Vagina (tissue), 2 donors: ENCODE measurements around the gene ZNF776. TPM values are rescaled to one million over a fixed set of nuclear protein-coding genes. Genes with fewer than 3 reads are reported as not detected.

Experiments used
- DNase-seq, 2 donors: peaks; one replicate each; pipeline ENCODE4 v3.0.0-alpha.2; 2017; ENCODE audit errors: extremely low spot score in 2 of 2
- H3K27ac ChIP-seq: fragments of 200-600 bp; sonication (generic); one replicate; pipeline ENCODE4 v1.5.1; 2019
- H3K27me3 ChIP-seq: fragments of 200-600 bp; sonication (generic); one replicate; pipeline ENCODE4 v1.5.1; 2019
- H3K36me3 ChIP-seq, 2 donors: fragments of 200-600 bp; sonication (generic); one replicate each; pipeline ENCODE4 v1.5.1; 2017 to 2019
- H3K4me1 ChIP-seq: fragments of 200-600 bp; sonication (generic); one replicate; pipeline ENCODE4 v1.5.1; 2019
- H3K4me3 ChIP-seq, 2 donors: fragments of 200-600 bp; sonication (generic); 1 replicate in 1 of 2; 2 replicates in 1 of 2; pipeline ENCODE4 v1.5.1; 2016 to 2019
- H3K9me3 ChIP-seq: fragments of 200-600 bp; sonication (generic); one replicate; pipeline ENCODE4 v1.5.1; 2019
- CTCF ChIP-seq, 3 experiments: fragments of 450-650 bp in 2 of 3; fragments of 200-600 bp in 1 of 3; sonication (generic) in 1 of 3; IDR thresholded peaks; one replicate each; pipeline ENCODE4 v1.5.1; 2017 to 2019; ENCODE audit warnings: antibody characterized with exemption in 3 of 3, mild to moderate bottlenecking in 2 of 3, moderate library complexity in 2 of 3
- POLR2A ChIP-seq, 2 donors: fragments of 450-650 bp; IDR thresholded peaks; one replicate each; pipeline ENCODE4 v1.6.1; 2017; ENCODE audit warnings: antibody characterized with exemption in 2 of 2, mild to moderate bottlenecking in 2 of 2, moderate library complexity in 2 of 2
- POLR2AphosphoS5 ChIP-seq, 2 donors: sonication (generic); formaldehyde crosslinking; IDR thresholded peaks; one replicate each; pipeline ENCODE4 v1.9.0; 2017; ENCODE audit warnings: antibody characterized with exemption in 2 of 2, mild to moderate bottlenecking in 2 of 2, low read depth in 1 of 2; ENCODE audit not compliant: insufficient read depth in 1 of 2
- intact Hi-C: fragments of 100-400 bp; cut with DNase I; formaldehyde crosslinking; loops from one replicate; pipeline ENCODE4 v1.15.1; 2023
- total RNA-seq: library from RNA; depleted of rRNA; stranded (reverse); fragments of >200 nt; gene quantifications from one replicate; pipeline ENCODE4 v1.2.3, GENCODE V29; 2016

ZNF776 gene
- total RNA-seq, 1 donor from 2014 or later = 6.9 TPM

GRCh38 chr19:57759096-57759495 is 12.5 kb downstream of the ZNF776 start:
- Histone ChIP-seq H3K4me1 (no peaks in the 10 kb centered on the region), H3K4me3 (no peak overlapping the region), H3K27me3 (no peaks in the 10 kb centered on the region), H3K27ac (no peak overlapping the region), H3K9me3 (peaks cover 35% of the 10 kb centered on the region), H3K36me3 (peaks cover 0 to 93% of the 10 kb centered on the region in 2 donors)
- DNase-seq = no peak
- intact Hi-C loops = no loop called here
- TF ChIP-seq CTCF (IDR thresholded peaks at IDR 0.05) (no peak), POLR2AphosphoS5 (IDR thresholded peaks at IDR 0.05; ENCODE audit: insufficient read depth in 1 of 2, low read depth in 1 of 2) (no peak), POLR2A (IDR thresholded peaks at IDR 0.05) (no peak)

GRCh38 chr19:57769345-57770131 is 22.9 kb downstream of the ZNF776 start, which contains the start of gene ZNF586:
TSS of gene ZNF586 (plus strand) at chr19:57769676. CDS start at chr19:57769843, 167 bp downstream.
- H3K27me3 ChIP-seq = no peaks in the 10 kb centered on the region
- peaks cover 0 to 48% of the 10 kb centered on the region in 2 donors for H3K36me3 ChIP-seq
- H3K4me3 ChIP-seq = peak within 1 kb of the TSS; percentile 60 to 68
- no peak for TF ChIP-seq CTCF (IDR thresholded peaks at IDR 0.05)
- TF ChIP-seq POLR2A (IDR thresholded peaks at IDR 0.05) = no peak
- peak; percentile 78 to 97 for TF ChIP-seq POLR2AphosphoS5 (IDR thresholded peaks at IDR 0.05; ENCODE audit: insufficient read depth in 1 of 2, low read depth in 1 of 2)
- intact Hi-C loops = no loop called here
- no peak for DNase-seq
- peaks cover 11% of the 10 kb centered on the region for H3K9me3 ChIP-seq
- H3K27ac ChIP-seq = peak within 1 kb of the TSS; percentile 66
- H3K4me1 ChIP-seq = no peaks in the 10 kb centered on the region

- intact Hi-C loops = no loop called here
- Histone ChIP-seq H3K27me3 (no peaks in the 10 kb centered on the region), H3K36me3 (peaks cover 0 to 57% of the 10 kb centered on the region in 2 donors), H3K27ac (no peak overlapping the region), H3K4me1 (no peaks in the 10 kb centered on the region), H3K4me3 (no peak overlapping the region), H3K9me3 (peaks cover 17% of the 10 kb centered on the region)
- TF ChIP-seq CTCF (IDR thresholded peaks at IDR 0.05) (no peak), POLR2A (IDR thresholded peaks at IDR 0.05) (no peak), POLR2AphosphoS5 (IDR thresholded peaks at IDR 0.05; ENCODE audit: insufficient read depth in 1 of 2, low read depth in 1 of 2) (no peak)
- DNase-seq = no peak
These were observed 24.8 kb downstream of the ZNF776 start for GRCh38 chr19:57771417-57771816.

GRCh38 chr19:57773488-57773887 is 26.9 kb downstream of the ZNF776 start:
- Histone ChIP-seq H3K9me3 (peaks cover 38% of the 10 kb centered on the region), H3K4me1 (no peaks in the 10 kb centered on the region), H3K36me3 (peaks cover 0 to 72% of the 10 kb centered on the region in 2 donors), H3K27ac (no peak overlapping the region), H3K4me3 (no peak overlapping the region), H3K27me3 (no peaks in the 10 kb centered on the region)
- DNase-seq = no peak
- intact Hi-C loops = no loop called here
- TF ChIP-seq POLR2AphosphoS5 (IDR thresholded peaks at IDR 0.05; ENCODE audit: insufficient read depth in 1 of 2, low read depth in 1 of 2) (no peak), POLR2A (IDR thresholded peaks at IDR 0.05) (no peak), CTCF (IDR thresholded peaks at IDR 0.05) (no peak)

GRCh38 chr19:57776764-57777296 is 30.2 kb downstream of the ZNF776 start:
- DNase-seq = no peak
- intact Hi-C loops = no loop called here
- Histone ChIP-seq H3K9me3 (peaks cover 60% of the 10 kb centered on the region), H3K27me3 (no peaks in the 10 kb centered on the region), H3K4me1 (no peaks in the 10 kb centered on the region), H3K27ac (no peak overlapping the region), H3K36me3 (peaks cover 11 to 89% of the 10 kb centered on the region in 2 donors), H3K4me3 (no peak overlapping the region)
- no peak for TF ChIP-seq CTCF (IDR thresholded peaks at IDR 0.05)
- TF ChIP-seq POLR2A (IDR thresholded peaks at IDR 0.05) = no peak
- no peak for TF ChIP-seq POLR2AphosphoS5 (IDR thresholded peaks at IDR 0.05; ENCODE audit: insufficient read depth in 1 of 2, low read depth in 1 of 2)
